GM23338 (cell line): Measurements from ENCODE around the gene FOXL2NB. TPM values are rescaled to one million over a fixed set of nuclear protein-coding genes. Genes with fewer than 3 reads are reported as not detected.

ENCODE experiments used
- ATAC-seq: fragments of 200-7000 bp; cut with Tn5 transposase; 3 replicates; pipeline ENCODE4 v1.9.1; 2020
- DNase-seq: peaks from one replicate; pipeline ENCODE4 v3.0.0-alpha.2; 2015; ENCODE audit warnings: low spot score
- H2AFZ ChIP-seq: fragments of 200-600 bp; sonication (generic); 2 replicates; pipeline ENCODE4 v1.8.0; 2016; ENCODE audit warnings: antibody characterized with exemption, mild to moderate bottlenecking, moderate library complexity
- H3F3A ChIP-seq: fragments of 200-600 bp; sonication (generic); replicated peaks from 2 replicates; pipeline ENCODE4 v1.8.0; 2017; ENCODE audit warnings: antibody characterized with exemption, mixed run types, low read depth
- H3K27ac ChIP-seq: fragments of 200-600 bp; sonication (generic); 2 replicates; pipeline ENCODE4 v1.6.1; 2016; ENCODE audit warnings: low read depth
- H3K27me3 ChIP-seq: fragments of 200-600 bp; sonication (generic); 2 replicates; pipeline ENCODE4 v1.8.0; 2016; ENCODE audit warnings: mild to moderate bottlenecking, mixed run types, moderate library complexity; ENCODE audit not compliant: insufficient read depth
- H3K36me3 ChIP-seq: fragments of 200-600 bp; sonication (generic); 2 replicates; pipeline ENCODE4 v1.8.0; 2016; ENCODE audit warnings: mild to moderate bottlenecking; ENCODE audit not compliant: insufficient read depth
- H3K4me1 ChIP-seq: fragments of 200-600 bp; sonication (generic); 2 replicates; pipeline ENCODE4 v1.8.0; 2016; ENCODE audit warnings: mild to moderate bottlenecking, moderate library complexity; ENCODE audit not compliant: insufficient read depth
- H3K4me2 ChIP-seq: fragments of 200-600 bp; sonication (generic); 2 replicates; pipeline ENCODE4 v1.7.1; 2017; ENCODE audit warnings: mixed run types
- H3K4me3 ChIP-seq: fragments of 200-600 bp; sonication (generic); 2 replicates; pipeline ENCODE4 v1.6.1; 2016; ENCODE audit warnings: mixed run types
- H3K79me2 ChIP-seq: fragments of 200-600 bp; sonication (generic); replicated peaks from 2 replicates; pipeline ENCODE4 v1.8.0; 2017; ENCODE audit warnings: mild to moderate bottlenecking; ENCODE audit not compliant: insufficient read depth
- H3K9me2 ChIP-seq: fragments of 200-600 bp; sonication (generic); 2 replicates; pipeline ENCODE4 v1.8.0; 2017; ENCODE audit not compliant: insufficient read depth
- H4K20me1 ChIP-seq: fragments of 200-600 bp; sonication (generic); replicated peaks from 2 replicates; pipeline ENCODE4 v1.8.0; 2017; ENCODE audit warnings: mild to moderate bottlenecking; ENCODE audit not compliant: insufficient read depth
- H3K27ac Mint-ChIP-seq: 2 replicates; pipeline ENCODE4 v1.8.0; 2020; ENCODE audit warnings: inconsistent platforms, mild to moderate bottlenecking, moderate library complexity, mixed read lengths
- H3K27me3 Mint-ChIP-seq: 3 replicates; pipeline ENCODE4 v1.8.0; 2022; ENCODE audit warnings: low read depth, mild to moderate bottlenecking, moderate library complexity, mixed read lengths, inconsistent platforms; ENCODE audit not compliant: insufficient read depth, poor library complexity
- H3K36me3 Mint-ChIP-seq: 3 replicates; pipeline ENCODE4 v1.8.0; 2021; ENCODE audit warnings: low read depth, mild to moderate bottlenecking, inconsistent platforms, moderate library complexity, mixed read lengths
- H3K4me1 Mint-ChIP-seq: 3 replicates; pipeline ENCODE4 v1.8.0; 2020; ENCODE audit warnings: mild to moderate bottlenecking, inconsistent platforms, mixed read lengths
- H3K4me3 Mint-ChIP-seq: 3 replicates; pipeline ENCODE4 v1.8.0; 2021; ENCODE audit warnings: moderate library complexity, mild to moderate bottlenecking, inconsistent platforms, mixed read lengths
- H3K9me3 Mint-ChIP-seq: 3 replicates; pipeline ENCODE4 v1.8.0; 2020; ENCODE audit warnings: moderate library complexity, mild to moderate bottlenecking, inconsistent platforms, mixed read lengths
- EZH2 ChIP-seq: fragments of 200-600 bp; sonication (generic); IDR thresholded peaks from one replicate; pipeline ENCODE4 v1.8.0; 2017; ENCODE audit warnings: antibody characterized with exemption, mild to moderate bottlenecking, low read depth; ENCODE audit not compliant: unreplicated experiment
- NANOG ChIP-seq: IDR thresholded peaks from 2 replicates; pipeline ENCODE4 v1.6.1; 2016; ENCODE audit warnings: antibody characterized with exemption, borderline replicate concordance
- POLR2AphosphoS5 ChIP-seq: IDR thresholded peaks from 2 replicates; pipeline ENCODE4 v1.6.1; 2016; ENCODE audit warnings: antibody characterized with exemption, low read depth
- REST ChIP-seq: IDR thresholded peaks from one replicate; pipeline ENCODE4 v1.6.1; 2018; ENCODE audit warnings: antibody characterized with exemption; ENCODE audit not compliant: unreplicated experiment
- STAT1 ChIP-seq: IDR thresholded peaks from one replicate; pipeline ENCODE4 v1.6.1; 2016; ENCODE audit warnings: antibody characterized with exemption; ENCODE audit not compliant: unreplicated experiment
- ZNF331 ChIP-seq: fragments of 250-450 bp; sonication (Bioruptor Pico); IDR thresholded peaks from 2 replicates; pipeline ENCODE4 v1.5.0; 2020; ENCODE audit warnings: low read depth, mild to moderate bottlenecking, moderate library complexity
- polyA plus RNA-seq: library from polyadenylated mRNA; unstranded; fragments of >200 nt; fragmentation: Nextera tagmentation; extraction: Ambion mirVana; gene quantifications from 2 replicates; pipeline ENCODE4 v1.2.1, GENCODE V29; 2016
- total RNA-seq: library from RNA; depleted of rRNA; stranded (reverse); fragments of >200 nt; shearing (Covaris generic); gene quantifications from 2 replicates; pipeline ENCODE4 v1.2.3, GENCODE V29; 2014

FOXL2NB gene
- total and polyA plus RNA-seq, 2 experiments from 2014 or later, result 11.2 to 15.6 TPM

- H3K27ac Mint-ChIP-seq, result no peak overlapping the region
- H3K4me1 ChIP-seq, result peaks cover 59% of the 10 kb centered on the region
- H3K27me3 Mint-ChIP-seq, result peaks cover 93% of the 10 kb centered on the region
- peaks cover 12% of the 10 kb centered on the region for H3K9me3 Mint-ChIP-seq
- H3K4me2 ChIP-seq, result peak overlapping the region; percentile 82
- H4K20me1 ChIP-seq, result peaks cover 17% of the 10 kb centered on the region
- H3K4me3 ChIP-seq, result peak overlapping the region; percentile 65
- no peak overlapping the region for H2AFZ ChIP-seq
- H3K36me3 ChIP-seq, result no peaks in the 10 kb centered on the region
- H3K36me3 Mint-ChIP-seq, result peaks cover 3% of the 10 kb centered on the region; the same call in 1 of the 3 replicates
- peaks cover 26% of the 10 kb centered on the region for H3F3A ChIP-seq
- DNase-seq (peak; percentile 76), ATAC-seq (peak; percentile 1; the same call in 2 of the 3 replicates)
- peaks cover 97% of the 10 kb centered on the region for H3K27me3 ChIP-seq
- no peak overlapping the region for H3K27ac ChIP-seq
- H3K4me3 Mint-ChIP-seq, result peak overlapping the region; percentile 78
- H3K9me2 ChIP-seq, result no peaks in the 10 kb centered on the region
- peaks cover 58% of the 10 kb centered on the region for H3K4me1 Mint-ChIP-seq
- H3K79me2 ChIP-seq, result no peaks in the 10 kb centered on the region
- TF ChIP-seq REST (no peak), ZNF331 (CRISPR knock-in tag) (no peak), EZH2 (peak; percentile 83)
These were observed 3.0 kb upstream of the FOXL2NB start for GRCh38 chr3:138943724-138944653.

GRCh38 chr3:138944654-138944928, 2.4 kb upstream of the FOXL2NB start:
- peaks cover 25% of the 10 kb centered on the region for H3F3A ChIP-seq
- DNase-seq (no peak), ATAC-seq (no peak)
- Mint-ChIP-seq H3K36me3 (peaks cover 3% of the 10 kb centered on the region; the same call in 1 of the 3 replicates), H3K4me1 (peaks cover 59% of the 10 kb centered on the region), H3K4me3 (peak overlapping the region; percentile 78), H3K27ac (no peak overlapping the region), H3K27me3 (peaks cover 93% of the 10 kb centered on the region), H3K9me3 (peaks cover 12% of the 10 kb centered on the region)
- H2AFZ ChIP-seq, result 0 out of 2 replicates have a peak overlapping the region, but pooled peaks have one; percentile 61
- no peaks in the 10 kb centered on the region for H3K79me2 ChIP-seq
- H3K27me3 ChIP-seq, result peaks cover 95% of the 10 kb centered on the region
- H3K4me1 ChIP-seq, result peaks cover 54% of the 10 kb centered on the region
- peak overlapping the region; percentile 65 for H3K4me3 ChIP-seq
- peaks cover 17% of the 10 kb centered on the region for H4K20me1 ChIP-seq
- H3K36me3 ChIP-seq, result no peaks in the 10 kb centered on the region
- H3K4me2 ChIP-seq, result peak overlapping the region; percentile 82
- no peak overlapping the region for H3K27ac ChIP-seq
- H3K9me2 ChIP-seq, result no peaks in the 10 kb centered on the region
- TF ChIP-seq STAT1 (no peak), POLR2AphosphoS5 (no peak), REST (no peak), EZH2 (peak; percentile 16), NANOG (no peak), ZNF331 (CRISPR knock-in tag) (no peak)
